HL-60 (cell line): ENCODE data around the gene ADIPOR2.

Experiments used
- DNase-seq, 2 experiments: peaks; one replicate each; pipeline ENCODE4 v3.0.0-alpha.2; 2010 to 2020; ENCODE audit warnings: low read depth in 1 of 2, low spot score in 1 of 2
- H3K27ac ChIP-seq: fragments of 250-450 bp; sonication (Bioruptor Pico); replicated peaks from 2 replicates; pipeline ENCODE4 v1.5.1; 2020; ENCODE audit warnings: mild to moderate bottlenecking, moderate library complexity
- H3K27me3 ChIP-seq: fragments of 250-450 bp; sonication (Bioruptor Pico); 2 replicates; pipeline ENCODE4 v1.5.1; 2021; ENCODE audit warnings: mild to moderate bottlenecking, moderate library complexity; ENCODE audit not compliant: insufficient read depth, poor library complexity, severe bottlenecking
- H3K4me3 ChIP-seq: replicated peaks from 2 replicates; pipeline ENCODE4 v1.5.1; 2011; ENCODE audit warnings: mild to moderate bottlenecking, control low read depth, low read length; ENCODE audit not compliant: insufficient read depth
- GABPA ChIP-seq: IDR thresholded peaks from 2 replicates; pipeline ENCODE4 v1.6.1; 2012; ENCODE audit warnings: low read depth
- POLR2AphosphoS5 ChIP-seq: IDR thresholded peaks from 2 replicates; pipeline ENCODE4 v1.6.1; 2012; ENCODE audit warnings: low read depth
- SPI1 ChIP-seq: IDR thresholded peaks from 2 replicates; pipeline ENCODE4 v1.6.1; 2012; ENCODE audit warnings: low read depth, mild to moderate bottlenecking, borderline replicate concordance
- TF ChIP-seq, protein P1 (sequence below): IDR thresholded peaks from 2 replicates; pipeline ENCODE4 v1.6.1; 2012; ENCODE audit warnings: low read depth; ENCODE audit not compliant: insufficient replicate concordance
- TF ChIP-seq, protein P2 (sequence below): IDR thresholded peaks from one replicate; pipeline ENCODE4 v1.5.1; 2011; ENCODE audit warnings: low read length, control low read depth, inconsistent platforms; ENCODE audit not compliant: insufficient read depth

ADIPOR2 gene

DNA sequence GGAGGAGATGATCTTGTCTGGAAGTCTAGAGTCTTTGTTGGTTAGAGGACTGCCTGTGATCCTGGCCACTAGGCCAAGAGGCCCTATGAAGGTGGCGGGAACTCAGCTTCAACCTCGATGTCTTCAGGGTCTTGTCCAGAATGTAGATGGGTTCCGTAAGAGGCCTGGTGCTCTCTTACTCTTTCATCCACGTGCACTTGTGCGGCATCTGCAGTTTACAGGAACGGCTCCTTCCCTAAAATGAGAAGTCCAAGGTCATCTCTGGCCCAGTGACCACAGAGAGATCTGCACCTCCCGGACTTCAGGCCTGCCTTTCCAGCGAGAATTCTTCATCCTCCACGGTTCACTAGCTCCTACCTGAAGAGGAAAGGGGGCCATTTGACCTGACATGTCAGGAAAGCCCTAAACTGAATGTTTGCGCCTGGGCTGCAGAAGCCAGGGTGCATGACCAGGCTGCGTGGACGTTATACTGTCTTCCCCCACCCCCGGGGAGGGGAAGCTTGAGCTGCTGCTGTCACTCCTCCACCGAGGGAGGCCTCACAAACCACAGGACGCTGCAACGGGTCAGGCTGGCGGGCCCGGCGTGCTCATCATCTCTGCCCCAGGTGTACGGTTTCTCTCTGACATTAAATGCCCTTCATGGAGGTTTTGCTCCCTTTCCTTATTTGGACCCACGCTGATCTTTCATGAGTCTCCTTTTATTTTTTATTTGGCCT is 44.1 kb upstream of the ADIPOR2 start:
- 0 out of 2 replicates have a peak, but pooled peaks have one; percentile 50 for TF ChIP-seq POLR2AphosphoS5
- TF ChIP-seq, protein P1, sequence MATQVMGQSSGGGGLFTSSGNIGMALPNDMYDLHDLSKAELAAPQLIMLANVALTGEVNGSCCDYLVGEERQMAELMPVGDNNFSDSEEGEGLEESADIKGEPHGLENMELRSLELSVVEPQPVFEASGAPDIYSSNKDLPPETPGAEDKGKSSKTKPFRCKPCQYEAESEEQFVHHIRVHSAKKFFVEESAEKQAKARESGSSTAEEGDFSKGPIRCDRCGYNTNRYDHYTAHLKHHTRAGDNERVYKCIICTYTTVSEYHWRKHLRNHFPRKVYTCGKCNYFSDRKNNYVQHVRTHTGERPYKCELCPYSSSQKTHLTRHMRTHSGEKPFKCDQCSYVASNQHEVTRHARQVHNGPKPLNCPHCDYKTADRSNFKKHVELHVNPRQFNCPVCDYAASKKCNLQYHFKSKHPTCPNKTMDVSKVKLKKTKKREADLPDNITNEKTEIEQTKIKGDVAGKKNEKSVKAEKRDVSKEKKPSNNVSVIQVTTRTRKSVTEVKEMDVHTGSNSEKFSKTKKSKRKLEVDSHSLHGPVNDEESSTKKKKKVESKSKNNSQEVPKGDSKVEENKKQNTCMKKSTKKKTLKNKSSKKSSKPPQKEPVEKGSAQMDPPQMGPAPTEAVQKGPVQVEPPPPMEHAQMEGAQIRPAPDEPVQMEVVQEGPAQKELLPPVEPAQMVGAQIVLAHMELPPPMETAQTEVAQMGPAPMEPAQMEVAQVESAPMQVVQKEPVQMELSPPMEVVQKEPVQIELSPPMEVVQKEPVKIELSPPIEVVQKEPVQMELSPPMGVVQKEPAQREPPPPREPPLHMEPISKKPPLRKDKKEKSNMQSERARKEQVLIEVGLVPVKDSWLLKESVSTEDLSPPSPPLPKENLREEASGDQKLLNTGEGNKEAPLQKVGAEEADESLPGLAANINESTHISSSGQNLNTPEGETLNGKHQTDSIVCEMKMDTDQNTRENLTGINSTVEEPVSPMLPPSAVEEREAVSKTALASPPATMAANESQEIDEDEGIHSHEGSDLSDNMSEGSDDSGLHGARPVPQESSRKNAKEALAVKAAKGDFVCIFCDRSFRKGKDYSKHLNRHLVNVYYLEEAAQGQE, result no peak
- no peaks in the 10 kb centered on the region for H3K27me3 ChIP-seq
- no peak overlapping the region for H3K4me3 ChIP-seq
- peak overlapping the region; percentile 44 for H3K27ac ChIP-seq
- peak in 1 of 2 experiments; percentile 84 for DNase-seq

DNA sequence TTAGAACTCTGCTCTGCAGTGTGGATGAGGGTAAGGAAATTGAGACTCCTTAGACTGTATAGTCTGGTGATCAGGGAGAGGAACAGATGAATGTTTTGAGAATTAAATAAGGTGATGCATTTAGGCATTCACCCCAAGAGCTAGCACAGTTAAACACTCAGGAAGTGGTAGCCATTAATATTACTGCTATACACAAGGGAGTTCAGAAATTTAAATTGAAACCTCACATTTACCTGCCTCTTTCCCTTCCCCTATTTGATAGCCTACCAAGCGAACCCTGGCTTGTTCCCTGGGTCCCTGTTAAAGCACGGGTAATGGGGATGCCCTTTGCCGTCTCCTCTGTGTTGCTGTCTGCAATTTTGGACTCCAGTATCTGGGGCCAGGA is 43.6 kb upstream of the ADIPOR2 start:
- TF ChIP-seq, protein P2, sequence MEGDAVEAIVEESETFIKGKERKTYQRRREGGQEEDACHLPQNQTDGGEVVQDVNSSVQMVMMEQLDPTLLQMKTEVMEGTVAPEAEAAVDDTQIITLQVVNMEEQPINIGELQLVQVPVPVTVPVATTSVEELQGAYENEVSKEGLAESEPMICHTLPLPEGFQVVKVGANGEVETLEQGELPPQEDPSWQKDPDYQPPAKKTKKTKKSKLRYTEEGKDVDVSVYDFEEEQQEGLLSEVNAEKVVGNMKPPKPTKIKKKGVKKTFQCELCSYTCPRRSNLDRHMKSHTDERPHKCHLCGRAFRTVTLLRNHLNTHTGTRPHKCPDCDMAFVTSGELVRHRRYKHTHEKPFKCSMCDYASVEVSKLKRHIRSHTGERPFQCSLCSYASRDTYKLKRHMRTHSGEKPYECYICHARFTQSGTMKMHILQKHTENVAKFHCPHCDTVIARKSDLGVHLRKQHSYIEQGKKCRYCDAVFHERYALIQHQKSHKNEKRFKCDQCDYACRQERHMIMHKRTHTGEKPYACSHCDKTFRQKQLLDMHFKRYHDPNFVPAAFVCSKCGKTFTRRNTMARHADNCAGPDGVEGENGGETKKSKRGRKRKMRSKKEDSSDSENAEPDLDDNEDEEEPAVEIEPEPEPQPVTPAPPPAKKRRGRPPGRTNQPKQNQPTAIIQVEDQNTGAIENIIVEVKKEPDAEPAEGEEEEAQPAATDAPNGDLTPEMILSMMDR, result no peak
- TF ChIP-seq SPI1 (no peak), POLR2AphosphoS5 (no peak), GABPA (no peak)
- TF ChIP-seq, protein P1, result no peak
- H3K4me3 ChIP-seq, result no peak overlapping the region

DNA sequence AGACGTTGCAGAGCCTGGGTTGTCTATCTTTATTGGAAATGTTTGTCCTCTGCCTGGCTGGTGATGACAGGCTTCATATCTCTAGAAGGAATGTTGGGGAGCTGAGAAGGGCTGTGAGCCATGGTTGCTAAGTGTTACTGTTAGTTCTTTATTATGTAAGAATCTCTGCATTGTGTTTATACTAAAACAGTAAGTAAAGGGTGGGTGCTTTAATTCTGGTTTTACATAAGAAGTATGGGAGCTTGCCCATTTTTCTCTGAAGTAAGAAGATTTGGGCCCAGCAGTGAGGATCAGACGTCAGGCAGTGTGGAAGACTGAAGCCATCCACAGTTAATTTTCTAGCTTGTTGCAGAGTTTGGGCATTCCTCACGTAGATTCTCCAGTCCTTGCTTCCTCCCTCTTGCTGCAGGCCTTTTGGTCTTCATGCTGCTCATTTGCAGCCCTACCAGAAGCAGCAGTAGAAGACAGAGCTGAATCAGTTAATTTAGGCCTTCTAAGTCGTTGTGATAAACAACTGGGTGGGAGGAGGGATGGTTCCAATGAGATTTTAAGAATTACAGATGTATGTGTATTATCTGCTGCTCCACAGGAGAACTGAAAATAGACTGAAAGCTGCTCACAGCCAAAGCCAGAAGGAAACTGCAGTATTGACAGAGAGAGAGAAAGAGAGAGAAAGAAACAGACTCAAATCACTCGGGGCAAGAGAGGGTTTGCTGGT is 40.5 kb upstream of the ADIPOR2 start:
- TF ChIP-seq POLR2AphosphoS5 (no peak), SPI1 (no peak), GABPA (no peak)
- TF ChIP-seq, protein P1, result no peak
- TF ChIP-seq, protein P2, result no peak
- Histone ChIP-seq H3K4me3 (no peak overlapping the region), H3K27me3 (no peaks in the 10 kb centered on the region), H3K27ac (no peak overlapping the region)
- DNase-seq, result no peak

More for the DNA sequence above, 43.6 kb upstream of the ADIPOR2 start:
- peak overlapping the region; percentile 44; the same call in 1 of the 2 replicates for H3K27ac ChIP-seq
- H3K27me3 ChIP-seq, result no peaks in the 10 kb centered on the region
- DNase-seq, result no peak
